Natural killer cell (primary cell): ENCODE measurements around the gene CCDC57. TPM values are rescaled to one million over a fixed set of nuclear protein-coding genes. Genes with fewer than 3 reads are reported as not detected.

Experiments
- ATAC-seq, 3 donors: fragments of 150-1000 bp in 2 of 3; fragments of 200-7000 bp in 1 of 3; cut with Tn5 transposase; 1 replicate in 1 of 3; 2 replicates in 2 of 3; pipeline ENCODE4 v1.10.0; 2021; ENCODE audit warnings: mild to moderate bottlenecking in 2 of 3, moderate library complexity in 2 of 3
- DNase-seq, 2 donors: peaks; one replicate each; pipeline versions ENCODE4 v3.0.0 to v3.0.0-alpha.2; 2013 to 2021; ENCODE audit warnings: mixed read lengths in 1 of 2
- H3K27ac ChIP-seq: one replicate; pipeline ENCODE4 v1.5.1; 2013; ENCODE audit warnings: mild to moderate bottlenecking, low read length
- H3K27me3 ChIP-seq: one replicate; pipeline ENCODE4 v1.6.1; 2013; ENCODE audit warnings: low read length; ENCODE audit not compliant: control insufficient read depth, insufficient read depth
- H3K36me3 ChIP-seq: one replicate; pipeline ENCODE4 v1.6.1; 2013; ENCODE audit warnings: low read length; ENCODE audit not compliant: control insufficient read depth, insufficient read depth
- H3K4me1 ChIP-seq: one replicate; pipeline ENCODE4 v1.6.1; 2013; ENCODE audit warnings: low read length; ENCODE audit not compliant: control insufficient read depth, insufficient read depth
- H3K4me3 ChIP-seq: one replicate; pipeline ENCODE4 v1.5.1; 2013; ENCODE audit warnings: low read length
- H3K9me3 ChIP-seq: one replicate; pipeline ENCODE4 v1.6.1; 2013; ENCODE audit warnings: low read length; ENCODE audit not compliant: control insufficient read depth, insufficient read depth
- H3K27ac Mint-ChIP-seq, 2 donors: one replicate each; pipeline ENCODE4 v1.8.0; 2022; ENCODE audit warnings: mild to moderate bottlenecking in 2 of 2, mixed read lengths in 2 of 2, moderate library complexity in 1 of 2
- H3K27me3 Mint-ChIP-seq, 2 donors: one replicate each; pipeline ENCODE4 v1.8.0; 2022; ENCODE audit warnings: low read depth in 2 of 2, mixed read lengths in 2 of 2
- H3K36me3 Mint-ChIP-seq: one replicate; pipeline ENCODE4 v1.8.0; 2022; ENCODE audit warnings: mixed read lengths
- H3K4me1 Mint-ChIP-seq, 2 donors: one replicate each; pipeline ENCODE4 v1.8.0; 2022; ENCODE audit warnings: mixed read lengths in 2 of 2
- H3K4me3 Mint-ChIP-seq: one replicate; pipeline ENCODE4 v1.8.0; 2022; ENCODE audit warnings: mild to moderate bottlenecking, moderate library complexity, mixed read lengths
- H3K9me3 Mint-ChIP-seq, 2 donors: one replicate each; pipeline ENCODE4 v1.8.0; 2022; ENCODE audit warnings: mixed read lengths in 2 of 2
- CTCF ChIP-seq: fragments of 200-600 bp; IDR thresholded peaks from one replicate; pipeline ENCODE4 v1.8.0; 2022; ENCODE audit warnings: antibody characterized with exemption
- WGBS: methylation state at CpG from one replicate; pipeline ENCODE4 v1.1.7; 2013; ENCODE audit warnings: missing lambda C conversion rate; ENCODE audit not compliant: insufficient coverage; 5-methylcytosine and 5-hydroxymethylcytosine counted together
- intact Hi-C: fragments of 100-400 bp; cut with micrococcal nuclease; formaldehyde crosslinking; loops from one replicate; pipeline ENCODE4 v1.14.2; 2022
- total RNA-seq, 4 donors: library from RNA; stranded (reverse); fragments of 120-200 nt in 1 of 4; gene quantifications; one replicate each; pipeline versions ENCODE4 v1.2.3 to v1.2.4, GENCODE V29; 2013 to 2022

Gene CCDC57
- total RNA-seq, 3 donors from 2014 or later (not counting 1 experiment from before 2014, with no cell fraction given), result 69.7 to 79.2 (median 75.1) TPM

- Mint-ChIP-seq H3K27ac (peak overlapping the region; percentile 92 to 96), H3K4me3 (peak overlapping the region; percentile 72)
Observed at GRCh38 chr17:82216301-82217119, 3.9 kb upstream of the CCDC57 start.

GRCh38 chr17:82215972-82216300 is 3.3 kb upstream of the CCDC57 start:
- H3K27me3 ChIP-seq, result no peaks in the 10 kb centered on the region
- H3K9me3 Mint-ChIP-seq, result no peaks in the 10 kb centered on the region
- H3K4me1 ChIP-seq, result peaks cover 74% of the 10 kb centered on the region
- H3K36me3 ChIP-seq, result no peaks in the 10 kb centered on the region
- ATAC-seq (no peak), DNase-seq (no peak)
- H3K27me3 Mint-ChIP-seq, result no peaks in the 10 kb centered on the region
- H3K27ac Mint-ChIP-seq, result peak overlapping the region; percentile 92 to 96
- H3K36me3 Mint-ChIP-seq, result no peaks in the 10 kb centered on the region
- H3K4me3 ChIP-seq, result no peak overlapping the region
- H3K27ac ChIP-seq, result peak overlapping the region; percentile 94
- H3K4me3 Mint-ChIP-seq, result peak overlapping the region; percentile 72
- intact Hi-C loops, result loop anchor here (2.0 to 5.0 kb wide), 2 partner anchors 15 to 81 kb away; no protein-coding TSS in a partner anchor
- no peak for TF ChIP-seq CTCF
- peaks cover 28 to 53% of the 10 kb centered on the region in 2 donors for H3K4me1 Mint-ChIP-seq
- 93% methylated on average over 12 of the region's 12 CpGs for WGBS
- no peaks in the 10 kb centered on the region for H3K9me3 ChIP-seq

More at GRCh38 chr17:82216301-82217119, 3.9 kb upstream of the CCDC57 start:
- no peak overlapping the region for H3K4me3 ChIP-seq
- Mint-ChIP-seq H3K4me1 (peaks cover 28 to 53% of the 10 kb centered on the region in 2 donors), H3K27me3 (no peaks in the 10 kb centered on the region), H3K36me3 (no peaks in the 10 kb centered on the region), H3K9me3 (no peaks in the 10 kb centered on the region)
- DNase-seq, result peak; percentile 69 to 79
- peak; percentile 53 to 79 (median 65) for ATAC-seq
- intact Hi-C loops, result loop anchor here (2.0 to 5.0 kb wide), 2 partner anchors 14 to 81 kb away; no protein-coding TSS in a partner anchor
- H3K36me3 ChIP-seq, result no peaks in the 10 kb centered on the region
- H3K9me3 ChIP-seq, result no peaks in the 10 kb centered on the region
- TF ChIP-seq CTCF, result no peak
- no peaks in the 10 kb centered on the region for H3K27me3 ChIP-seq
- peaks cover 73% of the 10 kb centered on the region for H3K4me1 ChIP-seq
- WGBS, result 16% methylated on average over 16 of the region's 17 CpGs
- H3K27ac ChIP-seq, result peak overlapping the region; percentile 94

GRCh38 chr17:82215095-82215971 is 2.7 kb upstream of the CCDC57 start:
- Mint-ChIP-seq H3K27me3 (no peaks in the 10 kb centered on the region), H3K27ac (peak overlapping the region; percentile 92 to 96)

More at GRCh38 chr17:82215095-82215971, 2.7 kb upstream of the CCDC57 start:
- no peaks in the 10 kb centered on the region for H3K36me3 Mint-ChIP-seq
- DNase-seq (peak in 1 of 2 donors; percentile 44), ATAC-seq (no peak)
- TF ChIP-seq CTCF, result no peak
- H3K27me3 ChIP-seq, result no peaks in the 10 kb centered on the region
- no peaks in the 10 kb centered on the region for H3K9me3 ChIP-seq
- H3K9me3 Mint-ChIP-seq, result no peaks in the 10 kb centered on the region
- peak overlapping the region; percentile 78 for H3K4me3 Mint-ChIP-seq
- peaks cover 28 to 53% of the 10 kb centered on the region in 2 donors for H3K4me1 Mint-ChIP-seq
- 85% methylated on average over 25 of the region's 25 CpGs for WGBS
- intact Hi-C loops, result loop anchor here (5.0 kb wide), 1 partner anchor 82 kb away; no protein-coding TSS in a partner anchor
- H3K4me3 ChIP-seq, result no peak overlapping the region
- peaks cover 74% of the 10 kb centered on the region for H3K4me1 ChIP-seq
- H3K36me3 ChIP-seq, result no peaks in the 10 kb centered on the region
- H3K27ac ChIP-seq, result peak overlapping the region; percentile 94
